Measurements from ENCODE around the gene COQ8B. TPM values are rescaled to one million over a fixed set of nuclear protein-coding genes. Genes with fewer than 3 reads are reported as not detected.

Gene COQ8B
- total and polyA plus RNA-seq, 2 donors from 2014 or later: 45.8 to 55.3 TPM

GRCh38 chr19:40687525-40688016, 29.1 kb downstream of the COQ8B start:
- no peak overlapping the region for H3K27ac ChIP-seq (ENCODE audit: low read depth in 2 of 2, low read length in 2 of 2)
- FAIRE-seq (no peak), DNase-seq (peak in 2 of 5 donors; percentile 21 to 88)
- intact Hi-C loops (cut with DNase I): no loop called here
- peaks cover under 1 to 10% (median 7%) of the 10 kb centered on the region in 3 donors for H3K36me3 ChIP-seq (ENCODE audit: control insufficient read depth in 2 of 3, insufficient read depth in 3 of 3, low read length in 3 of 3)
- H3K9ac ChIP-seq (ENCODE audit: low read length in 3 of 3): no peak overlapping the region
- peaks cover 0 to 5% (median 5%) of the 10 kb centered on the region in 3 donors for H3K4me1 ChIP-seq (ENCODE audit: control insufficient read depth in 2 of 3, insufficient read depth in 2 of 3, low read depth in 1 of 3, low read length in 3 of 3)
- no peaks in the 10 kb centered on the region for H3K9me3 ChIP-seq (ENCODE audit: control insufficient read depth in 2 of 3, insufficient read depth in 1 of 3, low read length in 3 of 3)
- H3K4me3 ChIP-seq (ENCODE audit: low read length in 3 of 3): no peak overlapping the region
- no peak for TF ChIP-seq CTCF (IDR thresholded peaks at IDR 0.05; ENCODE audit: borderline replicate concordance, extremely low read depth, insufficient read depth)
- H3K27me3 ChIP-seq (ENCODE audit: control insufficient read depth, insufficient read depth, low read length): no peaks in the 10 kb centered on the region

- Histone ChIP-seq H3K9me3 (ENCODE audit: control insufficient read depth in 2 of 3, insufficient read depth in 1 of 3, low read length in 3 of 3) (no peaks in the 10 kb centered on the region), H3K4me3 (ENCODE audit: low read length in 3 of 3) (no peak overlapping the region)
Observed at GRCh38 chr19:40686882-40687524, 29.7 kb downstream of the COQ8B start.

GRCh38 chr19:40685563-40685962, 31.1 kb downstream of the COQ8B start:
- no peak for FAIRE-seq
- intact Hi-C loops (cut with DNase I): no loop called here

More at GRCh38 chr19:40686882-40687524, 29.7 kb downstream of the COQ8B start:
- TF ChIP-seq CTCF (IDR thresholded peaks at IDR 0.05; ENCODE audit: borderline replicate concordance, extremely low read depth, insufficient read depth): no peak
- Histone ChIP-seq H3K4me1 (ENCODE audit: control insufficient read depth in 2 of 3, insufficient read depth in 2 of 3, low read depth in 1 of 3, low read length in 3 of 3) (peaks cover 0 to 5% (median 5%) of the 10 kb centered on the region in 3 donors), H3K27me3 (ENCODE audit: control insufficient read depth, insufficient read depth, low read length) (no peaks in the 10 kb centered on the region), H3K9ac (ENCODE audit: low read length in 3 of 3) (no peak overlapping the region), H3K27ac (ENCODE audit: low read depth in 2 of 2, low read length in 2 of 2) (no peak overlapping the region), H3K36me3 (ENCODE audit: control insufficient read depth in 2 of 3, insufficient read depth in 3 of 3, low read length in 3 of 3) (peaks cover 3 to 10% (median 7%) of the 10 kb centered on the region in 3 donors)
- DNase-seq (no peak), FAIRE-seq (no peak)
- intact Hi-C loops (cut with DNase I): no loop called here

More at GRCh38 chr19:40685563-40685962, 31.1 kb downstream of the COQ8B start:
- TF ChIP-seq CTCF (IDR thresholded peaks at IDR 0.05; ENCODE audit: borderline replicate concordance, extremely low read depth, insufficient read depth): no peak
- DNase-seq: no peak
- H3K27ac ChIP-seq (ENCODE audit: low read depth in 2 of 2, low read length in 2 of 2): no peak overlapping the region
- H3K9me3 ChIP-seq (ENCODE audit: control insufficient read depth in 2 of 3, insufficient read depth in 1 of 3, low read length in 3 of 3): no peaks in the 10 kb centered on the region
- H3K36me3 ChIP-seq (ENCODE audit: control insufficient read depth in 2 of 3, insufficient read depth in 3 of 3, low read length in 3 of 3): peaks cover 6 to 10% (median 7%) of the 10 kb centered on the region in 3 donors
- H3K4me3 ChIP-seq (ENCODE audit: low read length in 3 of 3): no peak overlapping the region
- peaks cover 0 to 5% (median 2%) of the 10 kb centered on the region in 3 donors for H3K4me1 ChIP-seq (ENCODE audit: control insufficient read depth in 2 of 3, insufficient read depth in 2 of 3, low read depth in 1 of 3, low read length in 3 of 3)
- H3K27me3 ChIP-seq (ENCODE audit: control insufficient read depth, insufficient read depth, low read length): no peaks in the 10 kb centered on the region
- no peak overlapping the region for H3K9ac ChIP-seq (ENCODE audit: low read length in 3 of 3)
